ENCODE results near the gene PLBD2.

The PLBD2 gene

GRCh38 chr12:113374823-113375428, 16.5 kb downstream of the PLBD2 start:
- Histone ChIP-seq H3K36me3 (ENCODE audit: control insufficient read depth, insufficient read depth, low read length) (peaks cover 10% of the 10 kb centered on the region), H3K4me3 (ENCODE audit: low read depth, low read length) (no peak overlapping the region), H3K9me3 (ENCODE audit: control insufficient read depth, insufficient read depth, low read length) (no peaks in the 10 kb centered on the region), H3K4me1 (ENCODE audit: control insufficient read depth, insufficient read depth, low read length) (no peaks in the 10 kb centered on the region), H3K27me3 (ENCODE audit: control insufficient read depth, insufficient read depth, low read length) (no peaks in the 10 kb centered on the region), H3K9ac (ENCODE audit: low read depth, low read length) (no peak overlapping the region)

- no peak overlapping the region for H3K9ac ChIP-seq (ENCODE audit: low read depth, low read length)
Observed at GRCh38 chr12:113378291-113378690, 19.9 kb downstream of the PLBD2 start.

GRCh38 chr12:113381220-113381619, 22.8 kb downstream of the PLBD2 start:
- Histone ChIP-seq H3K4me3 (ENCODE audit: low read depth, low read length) (no peak overlapping the region), H3K36me3 (ENCODE audit: control insufficient read depth, insufficient read depth, low read length) (peaks cover 9% of the 10 kb centered on the region), H3K9me3 (ENCODE audit: control insufficient read depth, insufficient read depth, low read length) (no peaks in the 10 kb centered on the region), H3K27me3 (ENCODE audit: control insufficient read depth, insufficient read depth, low read length) (no peaks in the 10 kb centered on the region), H3K9ac (ENCODE audit: low read depth, low read length) (no peak overlapping the region), H3K4me1 (ENCODE audit: control insufficient read depth, insufficient read depth, low read length) (no peaks in the 10 kb centered on the region)

More at GRCh38 chr12:113378291-113378690, 19.9 kb downstream of the PLBD2 start:
- Histone ChIP-seq H3K36me3 (ENCODE audit: control insufficient read depth, insufficient read depth, low read length) (peaks cover 12% of the 10 kb centered on the region), H3K4me1 (ENCODE audit: control insufficient read depth, insufficient read depth, low read length) (no peaks in the 10 kb centered on the region), H3K27me3 (ENCODE audit: control insufficient read depth, insufficient read depth, low read length) (no peaks in the 10 kb centered on the region), H3K4me3 (ENCODE audit: low read depth, low read length) (no peak overlapping the region), H3K9me3 (ENCODE audit: control insufficient read depth, insufficient read depth, low read length) (no peaks in the 10 kb centered on the region)

GRCh38 chr12:113382206-113382605, 23.8 kb downstream of the PLBD2 start:
- H3K36me3 ChIP-seq (ENCODE audit: control insufficient read depth, insufficient read depth, low read length), result peaks cover 13% of the 10 kb centered on the region
- H3K4me1 ChIP-seq (ENCODE audit: control insufficient read depth, insufficient read depth, low read length), result no peaks in the 10 kb centered on the region
- H3K9ac ChIP-seq (ENCODE audit: low read depth, low read length), result no peak overlapping the region
- H3K27me3 ChIP-seq (ENCODE audit: control insufficient read depth, insufficient read depth, low read length), result no peaks in the 10 kb centered on the region
- H3K4me3 ChIP-seq (ENCODE audit: low read depth, low read length), result no peak overlapping the region
- no peaks in the 10 kb centered on the region for H3K9me3 ChIP-seq (ENCODE audit: control insufficient read depth, insufficient read depth, low read length)

- Histone ChIP-seq H3K9me3 (ENCODE audit: control insufficient read depth, insufficient read depth, low read length) (no peaks in the 10 kb centered on the region), H3K4me1 (ENCODE audit: control insufficient read depth, insufficient read depth, low read length) (no peaks in the 10 kb centered on the region), H3K36me3 (ENCODE audit: control insufficient read depth, insufficient read depth, low read length) (peaks cover 23% of the 10 kb centered on the region), H3K27me3 (ENCODE audit: control insufficient read depth, insufficient read depth, low read length) (no peaks in the 10 kb centered on the region), H3K9ac (ENCODE audit: low read depth, low read length) (no peak overlapping the region), H3K4me3 (ENCODE audit: low read depth, low read length) (no peak overlapping the region)
Observed at GRCh38 chr12:113384778-113385177, 26.4 kb downstream of the PLBD2 start.

GRCh38 chr12:113385282-113385882, 27.0 kb downstream of the PLBD2 start:
- no peaks in the 10 kb centered on the region for H3K9me3 ChIP-seq (ENCODE audit: control insufficient read depth, insufficient read depth, low read length)
- H3K4me1 ChIP-seq (ENCODE audit: control insufficient read depth, insufficient read depth, low read length), result no peaks in the 10 kb centered on the region
- H3K36me3 ChIP-seq (ENCODE audit: control insufficient read depth, insufficient read depth, low read length), result peaks cover 26% of the 10 kb centered on the region
- no peak overlapping the region for H3K9ac ChIP-seq (ENCODE audit: low read depth, low read length)
- no peak overlapping the region for H3K4me3 ChIP-seq (ENCODE audit: low read depth, low read length)
- H3K27me3 ChIP-seq (ENCODE audit: control insufficient read depth, insufficient read depth, low read length), result no peaks in the 10 kb centered on the region

- H3K4me1 ChIP-seq (ENCODE audit: control insufficient read depth, insufficient read depth, low read length), result no peaks in the 10 kb centered on the region
- peaks cover 26% of the 10 kb centered on the region for H3K36me3 ChIP-seq (ENCODE audit: control insufficient read depth, insufficient read depth, low read length)
- no peaks in the 10 kb centered on the region for H3K27me3 ChIP-seq (ENCODE audit: control insufficient read depth, insufficient read depth, low read length)
- H3K9me3 ChIP-seq (ENCODE audit: control insufficient read depth, insufficient read depth, low read length), result no peaks in the 10 kb centered on the region
- no peak overlapping the region for H3K4me3 ChIP-seq (ENCODE audit: low read depth, low read length)
- no peak overlapping the region for H3K9ac ChIP-seq (ENCODE audit: low read depth, low read length)
Observed at GRCh38 chr12:113386866-113387566, 28.6 kb downstream of the PLBD2 start.

GRCh38 chr12:113387631-113388030, 29.2 kb downstream of the PLBD2 start:
- peaks cover 26% of the 10 kb centered on the region for H3K36me3 ChIP-seq (ENCODE audit: control insufficient read depth, insufficient read depth, low read length)
- H3K9me3 ChIP-seq (ENCODE audit: control insufficient read depth, insufficient read depth, low read length), result no peaks in the 10 kb centered on the region
- H3K4me3 ChIP-seq (ENCODE audit: low read depth, low read length), result no peak overlapping the region
- no peaks in the 10 kb centered on the region for H3K27me3 ChIP-seq (ENCODE audit: control insufficient read depth, insufficient read depth, low read length)
- H3K4me1 ChIP-seq (ENCODE audit: control insufficient read depth, insufficient read depth, low read length), result no peaks in the 10 kb centered on the region
- no peak overlapping the region for H3K9ac ChIP-seq (ENCODE audit: low read depth, low read length)

- Histone ChIP-seq H3K27me3 (ENCODE audit: control insufficient read depth, insufficient read depth, low read length) (no peaks in the 10 kb centered on the region), H3K9ac (ENCODE audit: low read depth, low read length) (no peak overlapping the region), H3K4me3 (ENCODE audit: low read depth, low read length) (no peak overlapping the region), H3K9me3 (ENCODE audit: control insufficient read depth, insufficient read depth, low read length) (no peaks in the 10 kb centered on the region), H3K36me3 (ENCODE audit: control insufficient read depth, insufficient read depth, low read length) (peaks cover 26% of the 10 kb centered on the region), H3K4me1 (ENCODE audit: control insufficient read depth, insufficient read depth, low read length) (no peaks in the 10 kb centered on the region)
Observed at GRCh38 chr12:113388351-113388750, 30.0 kb downstream of the PLBD2 start.

GRCh38 chr12:113390064-113391043, 32.0 kb downstream of the PLBD2 start:
- H3K9me3 ChIP-seq (ENCODE audit: control insufficient read depth, insufficient read depth, low read length), result no peaks in the 10 kb centered on the region
- no peak overlapping the region for H3K4me3 ChIP-seq (ENCODE audit: low read depth, low read length)
- H3K36me3 ChIP-seq (ENCODE audit: control insufficient read depth, insufficient read depth, low read length), result peaks cover 20% of the 10 kb centered on the region

GRCh38 chr12:113391145-113391544, 32.8 kb downstream of the PLBD2 start:
- H3K4me3 ChIP-seq (ENCODE audit: low read depth, low read length), result no peak overlapping the region
- H3K27me3 ChIP-seq (ENCODE audit: control insufficient read depth, insufficient read depth, low read length), result no peaks in the 10 kb centered on the region
- peaks cover 20% of the 10 kb centered on the region for H3K36me3 ChIP-seq (ENCODE audit: control insufficient read depth, insufficient read depth, low read length)
- H3K9me3 ChIP-seq (ENCODE audit: control insufficient read depth, insufficient read depth, low read length), result no peaks in the 10 kb centered on the region
- H3K4me1 ChIP-seq (ENCODE audit: control insufficient read depth, insufficient read depth, low read length), result no peaks in the 10 kb centered on the region
- H3K9ac ChIP-seq (ENCODE audit: low read depth, low read length), result no peak overlapping the region

More at GRCh38 chr12:113390064-113391043, 32.0 kb downstream of the PLBD2 start:
- Histone ChIP-seq H3K4me1 (ENCODE audit: control insufficient read depth, insufficient read depth, low read length) (no peaks in the 10 kb centered on the region), H3K27me3 (ENCODE audit: control insufficient read depth, insufficient read depth, low read length) (no peaks in the 10 kb centered on the region), H3K9ac (ENCODE audit: low read depth, low read length) (no peak overlapping the region)
